KOPT-K1 (cell line): ENCODE data around the gene ALX1.

ENCODE experiments used
- H3K27ac ChIP-seq: fragments of 200-600 bp; sonication (generic); 2 replicates; pipeline ENCODE4 v1.5.1; 2016; ENCODE audit warnings: antibody characterized with exemption, mild to moderate bottlenecking, low read depth, low read length; ENCODE audit not compliant: poor library complexity, severe bottlenecking
- H3K36me3 ChIP-seq: fragments of 200-600 bp; sonication (generic); 2 replicates; pipeline ENCODE4 v1.5.1; 2017; ENCODE audit warnings: antibody characterized with exemption, mild to moderate bottlenecking, low read length, moderate library complexity; ENCODE audit not compliant: insufficient read depth
- H3K9me3 ChIP-seq: fragments of 200-600 bp; sonication (generic); 2 replicates; pipeline ENCODE4 v1.5.1; 2017; ENCODE audit warnings: antibody characterized with exemption, low read length, mild to moderate bottlenecking; ENCODE audit not compliant: insufficient read depth, poor library complexity, severe bottlenecking

Gene ALX1

GRCh38 chr12:85280165-85280983, at the start of gene ALX1:
TSS of gene ALX1 (plus strand) at chr12:85280220. CDS start at chr12:85280262, 42 bp downstream.
- Histone ChIP-seq H3K9me3 (no peaks in the 10 kb centered on the region), H3K27ac (no peak within 1 kb of the TSS), H3K36me3 (no peaks in the 10 kb centered on the region)

GRCh38 chr12:85237327-85237726, 42.7 kb upstream of the ALX1 start:
- no peak overlapping the region for H3K27ac ChIP-seq

GRCh38 chr12:85244561-85244960, 35.5 kb upstream of the ALX1 start:
- H3K9me3 ChIP-seq, result no peaks in the 10 kb centered on the region
- H3K27ac ChIP-seq, result no peak overlapping the region
- no peaks in the 10 kb centered on the region for H3K36me3 ChIP-seq

More at GRCh38 chr12:85237327-85237726, 42.7 kb upstream of the ALX1 start:
- H3K9me3 ChIP-seq, result no peaks in the 10 kb centered on the region
- no peaks in the 10 kb centered on the region for H3K36me3 ChIP-seq

GRCh38 chr12:85253853-85254252, 26.2 kb upstream of the ALX1 start:
- Histone ChIP-seq H3K9me3 (no peaks in the 10 kb centered on the region), H3K27ac (no peak overlapping the region), H3K36me3 (no peaks in the 10 kb centered on the region)

GRCh38 chr12:85257671-85258070, 22.3 kb upstream of the ALX1 start:
- Histone ChIP-seq H3K9me3 (no peaks in the 10 kb centered on the region), H3K27ac (no peak overlapping the region), H3K36me3 (no peaks in the 10 kb centered on the region)

- no peaks in the 10 kb centered on the region for H3K9me3 ChIP-seq
- H3K27ac ChIP-seq, result no peak overlapping the region
- H3K36me3 ChIP-seq, result no peaks in the 10 kb centered on the region
Measured at GRCh38 chr12:85260447-85260846, 19.6 kb upstream of the ALX1 start.

GRCh38 chr12:85260896-85261295, 19.1 kb upstream of the ALX1 start:
- Histone ChIP-seq H3K9me3 (no peaks in the 10 kb centered on the region), H3K36me3 (no peaks in the 10 kb centered on the region), H3K27ac (no peak overlapping the region)

- Histone ChIP-seq H3K9me3 (no peaks in the 10 kb centered on the region), H3K36me3 (no peaks in the 10 kb centered on the region), H3K27ac (no peak overlapping the region)
Measured at GRCh38 chr12:85266356-85266755, 13.7 kb upstream of the ALX1 start.

GRCh38 chr12:85273381-85274314, 6.4 kb upstream of the ALX1 start:
- no peaks in the 10 kb centered on the region for H3K36me3 ChIP-seq
- H3K9me3 ChIP-seq, result no peaks in the 10 kb centered on the region
- no peak overlapping the region for H3K27ac ChIP-seq

GRCh38 chr12:85274315-85274651, 5.7 kb upstream of the ALX1 start:
- Histone ChIP-seq H3K27ac (no peak overlapping the region), H3K9me3 (no peaks in the 10 kb centered on the region), H3K36me3 (no peaks in the 10 kb centered on the region)

GRCh38 chr12:85275374-85275773, 4.6 kb upstream of the ALX1 start:
- no peaks in the 10 kb centered on the region for H3K36me3 ChIP-seq
- H3K27ac ChIP-seq, result no peak overlapping the region

GRCh38 chr12:85277191-85277590, 2.8 kb upstream of the ALX1 start:
- no peak overlapping the region for H3K27ac ChIP-seq
- no peaks in the 10 kb centered on the region for H3K36me3 ChIP-seq
- H3K9me3 ChIP-seq, result no peaks in the 10 kb centered on the region

More at GRCh38 chr12:85275374-85275773, 4.6 kb upstream of the ALX1 start:
- no peaks in the 10 kb centered on the region for H3K9me3 ChIP-seq

GRCh38 chr12:85277900-85278597, 2.0 kb upstream of the ALX1 start:
- H3K9me3 ChIP-seq, result no peaks in the 10 kb centered on the region
- H3K27ac ChIP-seq, result no peak overlapping the region
- no peaks in the 10 kb centered on the region for H3K36me3 ChIP-seq

- H3K36me3 ChIP-seq, result no peaks in the 10 kb centered on the region
- no peaks in the 10 kb centered on the region for H3K9me3 ChIP-seq
- no peak overlapping the region for H3K27ac ChIP-seq
Measured at GRCh38 chr12:85278598-85279448, 1.2 kb upstream of the ALX1 start.
